GM11168 (cell line): ENCODE data around the gene C19orf73.

Experiments used
- in situ Hi-C: fragments of 300-500 bp; cut with MboI; formaldehyde crosslinking; loops from one replicate; pipeline ENCODE4 v1.12.0; 2022; ENCODE audit warnings: low sequenced_read_pairs; ENCODE audit not compliant: unreplicated experiment

Gene C19orf73

GRCh38 chr19:49071860-49072547 is 46.9 kb downstream of the C19orf73 start:
- in situ Hi-C loops = no loop called here

- in situ Hi-C loops = no loop called here
Measured at GRCh38 chr19:49070416-49070815, 48.5 kb downstream of the C19orf73 start.

DNA sequence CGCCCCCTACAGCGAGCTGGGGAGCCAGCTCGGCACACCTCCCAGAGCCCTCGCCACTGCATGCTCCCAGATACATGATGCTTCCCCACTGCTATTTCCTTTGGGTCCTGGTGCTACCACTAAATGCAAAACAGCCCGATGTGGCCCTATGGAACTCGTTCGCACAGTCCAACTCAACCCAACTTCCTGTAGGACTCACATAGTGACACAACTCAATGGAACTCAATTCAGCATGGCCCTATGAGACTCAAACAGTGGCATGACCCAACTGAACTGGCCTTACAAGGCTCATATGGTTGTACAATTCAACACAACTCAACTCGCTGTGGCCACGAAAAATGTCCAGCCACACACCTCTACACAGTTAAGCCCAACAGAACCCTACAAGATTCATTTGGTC is 49.9 kb downstream of the C19orf73 start:
- in situ Hi-C loops = no loop called here
